Measurements from ENCODE around the gene MIGA1. TPM values are rescaled to one million over a fixed set of nuclear protein-coding genes. Genes with fewer than 3 reads are reported as not detected.

MIGA1 gene
- total and polyA plus RNA-seq, 7 donors, result 1.2 to 22.2 (median 18.8) TPM

DNA sequence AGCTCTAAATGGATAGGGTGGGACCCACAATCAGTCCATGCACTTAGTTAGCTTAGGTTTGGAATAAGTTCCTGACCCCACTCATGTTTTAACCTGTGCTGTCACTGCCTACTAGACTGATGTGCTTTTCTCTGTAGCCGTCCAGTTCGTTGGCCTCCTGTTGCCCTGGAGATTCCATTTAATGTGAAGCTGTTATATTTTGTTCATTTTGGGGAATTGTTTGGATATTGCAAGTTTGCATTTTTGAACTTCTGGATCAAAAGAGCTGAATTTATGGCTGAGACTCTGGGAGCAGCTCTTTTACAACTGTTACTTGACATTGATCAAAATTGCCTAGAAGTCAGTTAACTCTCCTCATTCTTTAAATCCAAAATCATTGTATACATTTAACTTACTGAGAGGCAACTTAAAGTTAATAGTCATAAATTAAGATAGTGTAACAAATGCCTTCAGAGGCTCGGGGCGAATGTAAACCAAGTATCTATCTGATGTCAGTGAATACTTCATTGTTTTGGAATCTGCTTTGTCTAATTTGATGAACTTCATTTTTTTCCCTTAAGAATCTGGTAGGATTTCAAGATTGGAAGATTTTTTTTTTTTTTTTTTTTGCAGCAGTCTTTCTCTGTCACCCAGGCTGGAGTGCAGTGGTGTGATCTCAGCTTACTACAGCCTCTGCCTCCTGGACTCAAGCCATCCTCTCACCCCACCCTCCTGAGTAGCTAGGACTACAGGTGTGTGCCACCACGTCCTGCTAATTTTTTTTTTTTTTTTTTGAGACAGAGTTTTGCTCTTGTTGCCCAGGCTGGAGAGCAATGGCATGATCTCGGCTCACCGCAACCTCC, 38.1 kb downstream of the MIGA1 start:
- DNase-seq, result no peak
- H3K4me3 ChIP-seq, result no peak overlapping the region
- H3K27me3 ChIP-seq, result no peaks in the 10 kb centered on the region
- WGBS, 2 donors, result 83 to 92% methylated on average over 7 of the region's 7 CpGs
- peaks cover 4 to 69% (median 9%) of the 10 kb centered on the region in 4 donors for H3K36me3 ChIP-seq
- TF ChIP-seq, protein P1, sequence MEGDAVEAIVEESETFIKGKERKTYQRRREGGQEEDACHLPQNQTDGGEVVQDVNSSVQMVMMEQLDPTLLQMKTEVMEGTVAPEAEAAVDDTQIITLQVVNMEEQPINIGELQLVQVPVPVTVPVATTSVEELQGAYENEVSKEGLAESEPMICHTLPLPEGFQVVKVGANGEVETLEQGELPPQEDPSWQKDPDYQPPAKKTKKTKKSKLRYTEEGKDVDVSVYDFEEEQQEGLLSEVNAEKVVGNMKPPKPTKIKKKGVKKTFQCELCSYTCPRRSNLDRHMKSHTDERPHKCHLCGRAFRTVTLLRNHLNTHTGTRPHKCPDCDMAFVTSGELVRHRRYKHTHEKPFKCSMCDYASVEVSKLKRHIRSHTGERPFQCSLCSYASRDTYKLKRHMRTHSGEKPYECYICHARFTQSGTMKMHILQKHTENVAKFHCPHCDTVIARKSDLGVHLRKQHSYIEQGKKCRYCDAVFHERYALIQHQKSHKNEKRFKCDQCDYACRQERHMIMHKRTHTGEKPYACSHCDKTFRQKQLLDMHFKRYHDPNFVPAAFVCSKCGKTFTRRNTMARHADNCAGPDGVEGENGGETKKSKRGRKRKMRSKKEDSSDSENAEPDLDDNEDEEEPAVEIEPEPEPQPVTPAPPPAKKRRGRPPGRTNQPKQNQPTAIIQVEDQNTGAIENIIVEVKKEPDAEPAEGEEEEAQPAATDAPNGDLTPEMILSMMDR (IDR thresholded peaks at IDR 0.05), result no peak
- no peak for TF ChIP-seq EP300 (IDR thresholded peaks at IDR 0.05)
- TF ChIP-seq POLR2AphosphoS5 (IDR thresholded peaks at IDR 0.05), result no peak
- no peak for TF ChIP-seq POLR2A (IDR thresholded peaks at IDR 0.05)
- intact Hi-C loops (cut with DNase I), result no loop called here
- H3K9me3 ChIP-seq, result no peaks in the 10 kb centered on the region
- H3K4me1 ChIP-seq, result no peaks in the 10 kb centered on the region
- H3K27ac ChIP-seq, result no peak overlapping the region

- Histone ChIP-seq H3K27me3 (no peaks in the 10 kb centered on the region), H3K27ac (no peak overlapping the region), H3K4me3 (no peak overlapping the region), H3K4me1 (peaks cover 0 to 13% (median 6%) of the 10 kb centered on the region in 4 donors), H3K9me3 (no peaks in the 10 kb centered on the region), H3K36me3 (peaks cover 0 to 58% (median 5%) of the 10 kb centered on the region in 4 donors)
- no peak for DNase-seq
- TF ChIP-seq POLR2AphosphoS5 (IDR thresholded peaks at IDR 0.05) (no peak), POLR2A (IDR thresholded peaks at IDR 0.05) (no peak), EP300 (IDR thresholded peaks at IDR 0.05) (no peak)
- TF ChIP-seq, protein P1 (IDR thresholded peaks at IDR 0.05), result no peak
- intact Hi-C loops (cut with DNase I), result no loop called here
- WGBS, 2 donors, result 91 to 94% methylated on average over 1 of the region's 1 CpG
Observed at GRCh38 chr1:77820121-77820520, 40.7 kb downstream of the MIGA1 start.

- intact Hi-C loops (cut with DNase I), result no loop called here
Observed at GRCh38 chr1:77824079-77824478, 44.6 kb downstream of the MIGA1 start.

GRCh38 chr1:77824694-77825093, 45.2 kb downstream of the MIGA1 start:
- WGBS, 2 donors, result 94 to 98% methylated on average over 1 of the region's 1 CpG
- peaks cover 0 to 22% (median 11%) of the 10 kb centered on the region in 4 donors for H3K4me1 ChIP-seq
- peak overlapping the region in 1 of 4 donors; percentile 49 for H3K27ac ChIP-seq
- H3K9me3 ChIP-seq, result no peaks in the 10 kb centered on the region
- no peak overlapping the region for H3K4me3 ChIP-seq
- no peaks in the 10 kb centered on the region for H3K27me3 ChIP-seq
- no peak for DNase-seq
- intact Hi-C loops (cut with DNase I), result no loop called here
- H3K36me3 ChIP-seq, result peaks cover 0 to 28% (median 0%) of the 10 kb centered on the region in 4 donors
- TF ChIP-seq POLR2A (IDR thresholded peaks at IDR 0.05) (no peak), POLR2AphosphoS5 (IDR thresholded peaks at IDR 0.05) (no peak), EP300 (IDR thresholded peaks at IDR 0.05) (no peak)
- TF ChIP-seq, protein P1 (IDR thresholded peaks at IDR 0.05), result no peak

More at GRCh38 chr1:77824079-77824478, 44.6 kb downstream of the MIGA1 start:
- no peak overlapping the region for H3K4me3 ChIP-seq
- H3K36me3 ChIP-seq, result peaks cover 0 to 34% (median 0%) of the 10 kb centered on the region in 4 donors
- H3K27ac ChIP-seq, result peak overlapping the region in 1 of 4 donors; percentile 41
- WGBS, 2 donors, result 87 to 96% methylated on average over 2 of the region's 2 CpGs
- peaks cover 0 to 18% (median 11%) of the 10 kb centered on the region in 4 donors for H3K4me1 ChIP-seq
- H3K9me3 ChIP-seq, result no peaks in the 10 kb centered on the region
- no peaks in the 10 kb centered on the region for H3K27me3 ChIP-seq
- TF ChIP-seq EP300 (IDR thresholded peaks at IDR 0.05), result no peak
- TF ChIP-seq POLR2AphosphoS5 (IDR thresholded peaks at IDR 0.05), result no peak
- TF ChIP-seq, protein P1 (IDR thresholded peaks at IDR 0.05), result no peak
- no peak for TF ChIP-seq POLR2A (IDR thresholded peaks at IDR 0.05)
- no peak for DNase-seq

All from sigmoid colon (tissue), 7 donors.